GM19351 (cell line): ENCODE measurements around the gene BLTP1.
A peak's percentile ranks its signal among the peaks of the same experiment; 100 is the strongest.
"Not testable (repeated sequence)": the region's sequence is repeated elsewhere in the genome, so short reads cannot be mapped to it uniquely, and the experiment has no call there.

Experiments used
- ATAC-seq: cut with Tn5 transposase; IDR thresholded peaks from one replicate; pipeline ENCODE4 v1.9.1; 2021; ENCODE audit warnings: mild to moderate bottlenecking, moderate library complexity; ENCODE audit not compliant: unreplicated experiment

BLTP1 gene

DNA sequence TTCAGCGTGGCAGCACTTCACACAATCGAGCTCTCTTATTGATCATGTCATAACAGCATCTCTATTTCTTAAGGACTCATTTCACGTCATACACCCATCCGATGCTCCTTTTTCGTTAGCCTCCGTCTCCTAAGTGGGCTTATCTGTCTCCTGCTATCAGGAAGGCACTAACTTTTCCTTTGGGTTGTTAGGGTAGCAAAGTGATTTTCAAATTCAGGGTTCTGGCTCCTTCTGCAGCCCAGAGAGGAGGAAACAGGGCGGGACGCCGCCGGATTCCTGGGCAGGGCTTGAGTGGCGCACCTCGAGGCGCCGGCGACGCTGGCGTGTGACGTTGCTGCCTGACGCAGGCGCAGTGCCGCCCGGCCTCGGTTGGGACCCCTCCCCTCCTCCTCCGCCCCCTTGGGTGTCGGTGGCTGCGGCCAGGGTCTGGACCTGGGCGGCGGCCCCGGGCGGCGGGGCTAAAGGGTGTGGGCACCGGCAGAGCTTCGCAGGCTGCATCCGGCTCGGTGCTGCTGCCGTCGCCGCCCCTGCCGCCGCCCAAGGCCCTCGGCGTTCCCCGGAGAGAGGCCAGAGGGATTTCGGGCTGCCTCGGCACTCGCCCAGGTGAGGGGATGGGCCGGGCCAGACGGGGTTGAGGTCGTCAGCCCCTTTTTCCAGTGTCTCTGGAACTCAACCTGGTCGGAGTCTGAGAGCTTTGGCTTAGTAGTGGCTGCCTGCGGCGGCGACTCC lies at the start of gene BLTP1:
BLTP1 (plus strand) TSS at position 350 of the 729 bp plus-strand sequence. CDS start 18,317 bp downstream, outside the sequence.
- peak; percentile 92 for ATAC-seq

DNA sequence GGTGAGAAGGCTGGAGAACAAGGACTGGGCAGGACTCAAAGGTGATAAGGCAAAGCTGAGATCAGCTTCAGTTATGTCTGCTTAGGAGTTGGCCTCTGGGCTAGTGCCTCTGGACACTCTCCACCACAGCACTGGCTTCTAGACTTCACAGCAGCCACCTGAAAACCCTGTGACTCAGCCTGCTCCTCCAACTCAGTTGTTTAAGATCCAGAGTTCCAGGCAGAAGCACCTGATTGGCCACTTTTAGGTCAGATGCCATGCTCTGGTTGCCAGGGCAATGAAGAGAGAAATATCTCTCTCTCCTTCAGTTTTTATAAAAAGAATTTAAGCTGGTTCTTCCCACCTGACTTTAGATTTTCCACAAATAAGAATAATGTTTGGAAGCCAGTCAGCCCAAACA lies 47.9 kb upstream of the BLTP1 start:
- ATAC-seq = no peak

GRCh38 chr4:122107680-122108079 lies 44.5 kb upstream of the BLTP1 start:
- no peak for ATAC-seq

- not testable (repeated sequence) for ATAC-seq
These were observed 41.8 kb upstream of the BLTP1 start for GRCh38 chr4:122110304-122110703.

GRCh38 chr4:122117743-122118142 lies 34.4 kb upstream of the BLTP1 start:
- ATAC-seq = no peak

- no peak for ATAC-seq
These were observed 33.9 kb upstream of the BLTP1 start for GRCh38 chr4:122118243-122118642.

DNA sequence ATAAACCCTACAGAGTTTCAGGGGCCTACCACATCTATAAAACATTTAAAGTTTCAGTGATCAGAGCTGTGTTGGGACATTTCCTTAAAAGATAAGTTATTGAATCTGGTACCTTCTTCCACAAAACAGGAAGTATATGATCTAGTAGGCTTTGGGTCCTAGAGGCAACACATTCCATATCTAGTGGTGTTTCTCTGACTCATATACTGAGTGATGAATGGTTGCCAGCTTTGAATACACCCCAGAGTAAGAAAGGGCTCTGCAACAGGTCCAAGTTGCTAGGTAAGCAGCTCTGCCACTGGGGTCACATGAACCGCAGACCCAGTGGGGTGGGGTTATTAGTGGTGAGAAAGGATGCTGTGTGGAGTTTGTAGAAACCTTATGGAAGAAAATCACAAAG lies 32.4 kb upstream of the BLTP1 start:
- ATAC-seq = no peak

DNA sequence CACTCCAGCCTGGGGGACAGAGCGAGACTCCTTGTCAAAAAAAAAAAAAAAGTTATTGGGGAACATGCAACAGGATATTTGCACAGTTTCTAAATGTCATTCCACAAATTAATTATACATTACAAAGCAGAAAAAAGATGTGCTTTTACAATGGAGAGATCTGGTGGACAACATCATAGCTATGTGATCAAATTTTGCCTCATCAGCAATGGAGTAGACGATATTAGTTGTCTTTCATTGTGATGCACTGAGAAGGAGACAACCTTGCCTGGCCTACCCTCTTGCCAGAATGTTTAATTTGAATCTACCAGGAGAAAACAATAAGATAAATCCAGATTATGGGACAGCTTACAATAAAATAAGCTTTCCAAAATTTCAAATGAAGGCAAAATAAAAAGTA lies 30.5 kb upstream of the BLTP1 start:
- ATAC-seq = no peak

DNA sequence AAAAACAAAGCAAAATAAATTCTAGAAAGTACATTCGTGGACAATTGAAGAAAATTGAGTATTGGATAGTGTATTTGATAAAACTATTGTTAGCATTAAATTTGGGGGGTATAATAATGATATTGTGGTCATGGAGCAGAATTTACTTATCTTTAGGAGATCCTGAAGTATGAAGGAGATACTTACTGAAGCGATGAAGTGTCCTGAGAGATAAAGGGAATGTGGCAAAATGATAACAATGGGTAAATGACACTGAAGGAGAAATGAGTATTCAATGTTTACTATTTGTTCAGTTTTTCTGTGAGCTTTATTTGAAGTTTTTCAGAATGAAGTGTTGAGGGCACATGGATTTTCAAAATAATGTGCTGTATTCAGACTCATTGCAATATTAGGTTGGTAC lies 30.0 kb upstream of the BLTP1 start:
- no peak for ATAC-seq

GRCh38 chr4:122129061-122129460 lies 23.1 kb upstream of the BLTP1 start:
- ATAC-seq = no peak

- ATAC-seq = no peak
These were observed 20.5 kb upstream of the BLTP1 start for GRCh38 chr4:122131562-122132157.

- no peak for ATAC-seq
These were observed 19.2 kb upstream of the BLTP1 start for GRCh38 chr4:122132891-122133290.

- no peak for ATAC-seq
These were observed 13.0 kb upstream of the BLTP1 start for GRCh38 chr4:122139139-122139538.

DNA sequence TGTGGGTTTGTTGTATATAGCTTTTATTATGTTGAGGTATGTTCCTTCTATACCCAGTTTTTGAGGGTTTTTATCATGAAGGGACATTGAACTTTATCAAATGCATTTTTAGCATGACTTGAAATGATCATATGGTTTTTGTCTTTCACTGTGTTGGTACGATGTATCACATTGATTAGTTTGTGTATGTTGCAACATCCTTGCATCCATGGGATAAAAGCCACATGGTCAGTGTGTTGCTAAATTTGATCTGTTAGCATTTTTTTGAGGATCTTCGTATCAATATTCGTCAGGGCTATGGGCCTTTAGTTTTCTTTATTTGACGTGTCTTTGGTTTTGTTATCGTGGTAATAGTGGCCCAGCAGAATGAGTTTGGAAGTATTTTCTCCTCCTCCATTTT lies 11.3 kb upstream of the BLTP1 start:
- ATAC-seq = no peak

DNA sequence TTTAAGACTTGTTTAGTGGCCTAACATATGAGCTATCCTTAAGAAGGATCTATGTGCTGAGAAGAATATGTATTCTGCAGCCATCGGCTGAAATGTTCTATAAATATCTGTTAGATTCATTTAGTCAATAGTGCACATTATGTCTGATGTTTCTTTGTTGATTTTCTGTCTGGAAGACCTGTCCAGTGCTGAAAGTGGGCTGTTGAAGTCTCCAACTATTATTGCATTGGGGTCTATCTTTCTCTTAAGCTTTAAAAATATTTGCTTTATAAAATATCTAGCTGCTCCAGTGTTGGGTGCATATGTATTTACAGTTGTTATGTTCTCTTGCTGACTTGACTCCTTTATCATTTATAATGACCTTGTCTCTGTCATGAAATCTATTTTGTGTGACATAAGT lies 9.4 kb upstream of the BLTP1 start:
- ATAC-seq = no peak

DNA sequence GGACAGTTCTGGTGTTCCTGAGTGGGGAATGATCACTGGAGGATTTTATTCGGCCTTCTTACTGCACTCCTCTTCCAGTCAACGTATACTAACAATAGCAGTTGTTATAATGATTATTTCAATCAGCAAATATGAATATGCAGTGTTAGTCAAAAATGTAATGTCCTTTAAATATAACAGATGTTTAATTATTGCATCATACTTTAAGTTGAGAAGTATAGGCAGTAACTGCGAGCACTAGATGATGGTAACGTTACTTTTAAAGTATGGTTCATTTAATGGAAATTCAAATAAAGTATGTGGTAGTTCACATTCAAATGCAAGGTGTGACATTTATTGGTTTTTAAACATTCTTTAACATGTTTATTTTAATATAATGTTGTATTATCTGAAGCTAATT lies 5.5 kb upstream of the BLTP1 start:
- ATAC-seq = no peak

GRCh38 chr4:122150931-122151330 lies 1.2 kb upstream of the BLTP1 start:
- peak; percentile 11 for ATAC-seq

GRCh38 chr4:122152711-122153226 lies 638 bp downstream of the BLTP1 start:
- ATAC-seq = peak; percentile 35

- no peak for ATAC-seq
These were observed 4.7 kb downstream of the BLTP1 start for GRCh38 chr4:122156819-122157218.

DNA sequence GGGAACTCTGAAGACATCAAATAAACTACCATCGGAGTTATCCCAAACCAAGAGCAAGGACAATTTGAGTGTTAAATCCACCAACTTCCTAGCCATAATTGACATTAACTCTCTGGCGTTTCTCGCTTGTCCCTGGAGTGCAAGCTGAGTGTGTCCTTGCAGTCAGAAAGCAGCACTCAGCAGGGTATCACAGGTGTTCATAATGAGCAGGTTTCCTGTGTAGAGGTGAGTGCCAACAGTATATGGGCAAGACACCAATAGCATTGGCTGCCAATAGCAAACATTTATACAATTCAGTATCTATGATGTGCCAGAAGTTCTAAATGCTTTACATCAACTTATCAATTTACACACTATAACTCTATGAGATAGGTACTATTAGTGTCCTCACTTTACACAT lies 11.2 kb downstream of the BLTP1 start:
- ATAC-seq = no peak

GRCh38 chr4:122163767-122164166 lies 11.6 kb downstream of the BLTP1 start:
- ATAC-seq = no peak

GRCh38 chr4:122167369-122167768 lies 15.2 kb downstream of the BLTP1 start:
- no peak for ATAC-seq
